Stimulated activated CD8-positive, alpha-beta memory T cell treated with anti-CD3 and anti-CD28 coated beads, Interleukin-4, amount 100 ng/mL, for 1 hour (primary cell): ENCODE data around the gene PNMA6E.

ENCODE experiments used
- DNase-seq, 2 donors: peaks; one replicate each; pipeline ENCODE4 v3.0.0-alpha.2; 2020; ENCODE audit warnings: low read depth in 2 of 2, low spot score in 1 of 2

PNMA6E gene

GRCh38 chrX:153438532-153438931 lies 37.4 kb upstream of the PNMA6E start:
- DNase-seq, result no peak

- DNase-seq, result no peak
Measured at GRCh38 chrX:153435845-153436244, 34.7 kb upstream of the PNMA6E start.

GRCh38 chrX:153434801-153435200 lies 33.7 kb upstream of the PNMA6E start:
- no peak for DNase-seq

GRCh38 chrX:153433781-153434285 lies 32.7 kb upstream of the PNMA6E start:
- DNase-seq, result no peak

GRCh38 chrX:153433161-153433680 lies 32.1 kb upstream of the PNMA6E start:
- DNase-seq, result no peak

GRCh38 chrX:153430796-153431195 lies 29.6 kb upstream of the PNMA6E start:
- no peak for DNase-seq

- no peak for DNase-seq
Measured at GRCh38 chrX:153426204-153426603, 25.1 kb upstream of the PNMA6E start.

GRCh38 chrX:153423652-153424051 lies 22.5 kb upstream of the PNMA6E start:
- DNase-seq, result no peak

- no peak for DNase-seq
Measured at GRCh38 chrX:153421856-153422255, 20.7 kb upstream of the PNMA6E start.

GRCh38 chrX:153420851-153421599 lies 19.9 kb upstream of the PNMA6E start:
- no peak for DNase-seq

- no peak for DNase-seq
Measured at GRCh38 chrX:153417637-153418036, 16.5 kb upstream of the PNMA6E start.

- no peak for DNase-seq
Measured at GRCh38 chrX:153416781-153417450, 15.8 kb upstream of the PNMA6E start.

GRCh38 chrX:153414856-153415510 lies 13.8 kb upstream of the PNMA6E start:
- DNase-seq, result no peak

- no peak for DNase-seq
Measured at GRCh38 chrX:153413731-153414130, 12.6 kb upstream of the PNMA6E start.

- no peak for DNase-seq
Measured at GRCh38 chrX:153412746-153413720, 11.9 kb upstream of the PNMA6E start.

GRCh38 chrX:153411988-153412574 lies 10.9 kb upstream of the PNMA6E start:
- no peak for DNase-seq

GRCh38 chrX:153411255-153411987 lies 10.3 kb upstream of the PNMA6E start, which contains the start of gene ZFP92:
TSS of gene ZFP92 (plus strand) at chrX:153411472. CDS start at chrX:153418323, 6,851 bp downstream.
- DNase-seq, result no peak

- no peak for DNase-seq
Measured at GRCh38 chrX:153410888-153411254, 9.7 kb upstream of the PNMA6E start.

GRCh38 chrX:153410373-153410772 lies 9.2 kb upstream of the PNMA6E start:
- DNase-seq, result no peak
